22Rv1 (cell line): ENCODE measurements around the gene CEACAM3.
"Not testable (repeated sequence)": the region's sequence is repeated elsewhere in the genome, so short reads cannot be mapped to it uniquely, and the experiment has no call there.

Source experiments
- ZFX ChIP-seq: fragments of 450-650 bp; IDR thresholded peaks from 2 replicates; pipeline ENCODE4 v1.6.1; 2017; ENCODE audit warnings: antibody characterized with exemption, borderline replicate concordance
- TF ChIP-seq, protein P1 (sequence below): fragments of 450-650 bp; IDR thresholded peaks from 2 replicates; pipeline ENCODE4 v1.5.1; 2017; ENCODE audit warnings: mild to moderate bottlenecking

DNA sequence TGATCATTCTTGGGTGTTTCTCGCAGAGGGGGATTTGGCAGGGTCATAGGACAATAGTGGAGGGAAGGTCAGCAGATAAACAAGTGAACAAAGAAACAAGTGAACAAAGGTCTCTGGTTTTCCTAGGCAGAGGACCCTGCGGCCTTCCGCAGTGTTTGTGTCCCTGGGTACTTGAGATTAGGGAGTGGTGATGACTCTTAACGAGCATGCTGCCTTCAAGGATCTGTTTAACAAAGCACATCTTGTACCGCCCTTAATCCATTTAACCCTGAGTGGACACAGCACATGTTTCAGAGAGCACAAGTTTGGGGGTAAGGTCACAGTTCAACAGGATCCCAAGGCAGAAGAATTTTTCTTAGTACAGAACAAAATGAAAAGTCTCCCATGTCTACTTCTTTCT lies 28.3 kb upstream of the CEACAM3 start:
- TF ChIP-seq, protein P1, sequence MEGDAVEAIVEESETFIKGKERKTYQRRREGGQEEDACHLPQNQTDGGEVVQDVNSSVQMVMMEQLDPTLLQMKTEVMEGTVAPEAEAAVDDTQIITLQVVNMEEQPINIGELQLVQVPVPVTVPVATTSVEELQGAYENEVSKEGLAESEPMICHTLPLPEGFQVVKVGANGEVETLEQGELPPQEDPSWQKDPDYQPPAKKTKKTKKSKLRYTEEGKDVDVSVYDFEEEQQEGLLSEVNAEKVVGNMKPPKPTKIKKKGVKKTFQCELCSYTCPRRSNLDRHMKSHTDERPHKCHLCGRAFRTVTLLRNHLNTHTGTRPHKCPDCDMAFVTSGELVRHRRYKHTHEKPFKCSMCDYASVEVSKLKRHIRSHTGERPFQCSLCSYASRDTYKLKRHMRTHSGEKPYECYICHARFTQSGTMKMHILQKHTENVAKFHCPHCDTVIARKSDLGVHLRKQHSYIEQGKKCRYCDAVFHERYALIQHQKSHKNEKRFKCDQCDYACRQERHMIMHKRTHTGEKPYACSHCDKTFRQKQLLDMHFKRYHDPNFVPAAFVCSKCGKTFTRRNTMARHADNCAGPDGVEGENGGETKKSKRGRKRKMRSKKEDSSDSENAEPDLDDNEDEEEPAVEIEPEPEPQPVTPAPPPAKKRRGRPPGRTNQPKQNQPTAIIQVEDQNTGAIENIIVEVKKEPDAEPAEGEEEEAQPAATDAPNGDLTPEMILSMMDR: not testable (repeated sequence)
- not testable (repeated sequence) for TF ChIP-seq ZFX
